Measurements from ENCODE around the gene PPP1R1A.

PPP1R1A gene

GRCh38 chr12:54558311-54558710 lies 30.1 kb downstream of the PPP1R1A start:
- no peak overlapping the region for H3K4me3 ChIP-seq (ENCODE audit: low read depth, low read length)
- TF ChIP-seq CTCF (IDR thresholded peaks at IDR 0.05; ENCODE audit: low read depth, low read length), result no peak

GRCh38 chr12:54555670-54556257 lies 32.7 kb downstream of the PPP1R1A start:
- H3K4me3 ChIP-seq (ENCODE audit: low read depth, low read length), result no peak overlapping the region
- TF ChIP-seq CTCF (IDR thresholded peaks at IDR 0.05; ENCODE audit: low read depth, low read length), result no peak

- no peak for TF ChIP-seq CTCF (IDR thresholded peaks at IDR 0.05; ENCODE audit: low read depth, low read length)
- H3K4me3 ChIP-seq (ENCODE audit: low read depth, low read length), result no peak overlapping the region
Observed at GRCh38 chr12:54549774-54550451, 38.5 kb downstream of the PPP1R1A start.

- no peak for TF ChIP-seq CTCF (IDR thresholded peaks at IDR 0.05; ENCODE audit: low read depth, low read length)
- H3K4me3 ChIP-seq (ENCODE audit: low read depth, low read length), result no peak overlapping the region
Observed at GRCh38 chr12:54546511-54546910, 41.9 kb downstream of the PPP1R1A start.

- H3K4me3 ChIP-seq (ENCODE audit: low read depth, low read length), result no peak overlapping the region
- TF ChIP-seq CTCF (IDR thresholded peaks at IDR 0.05; ENCODE audit: low read depth, low read length), result no peak
Observed at GRCh38 chr12:54544743-54545142, 43.7 kb downstream of the PPP1R1A start.

GRCh38 chr12:54543526-54543925 lies 44.9 kb downstream of the PPP1R1A start:
- H3K4me3 ChIP-seq (ENCODE audit: low read depth, low read length), result no peak overlapping the region
- no peak for TF ChIP-seq CTCF (IDR thresholded peaks at IDR 0.05; ENCODE audit: low read depth, low read length)

GRCh38 chr12:54541751-54542290 lies 46.6 kb downstream of the PPP1R1A start:
- H3K4me3 ChIP-seq (ENCODE audit: low read depth, low read length), result no peak overlapping the region
- no peak for TF ChIP-seq CTCF (IDR thresholded peaks at IDR 0.05; ENCODE audit: low read depth, low read length)

Data from WI38 (cell line).